ENCODE results near the gene PNPLA8.

DNA sequence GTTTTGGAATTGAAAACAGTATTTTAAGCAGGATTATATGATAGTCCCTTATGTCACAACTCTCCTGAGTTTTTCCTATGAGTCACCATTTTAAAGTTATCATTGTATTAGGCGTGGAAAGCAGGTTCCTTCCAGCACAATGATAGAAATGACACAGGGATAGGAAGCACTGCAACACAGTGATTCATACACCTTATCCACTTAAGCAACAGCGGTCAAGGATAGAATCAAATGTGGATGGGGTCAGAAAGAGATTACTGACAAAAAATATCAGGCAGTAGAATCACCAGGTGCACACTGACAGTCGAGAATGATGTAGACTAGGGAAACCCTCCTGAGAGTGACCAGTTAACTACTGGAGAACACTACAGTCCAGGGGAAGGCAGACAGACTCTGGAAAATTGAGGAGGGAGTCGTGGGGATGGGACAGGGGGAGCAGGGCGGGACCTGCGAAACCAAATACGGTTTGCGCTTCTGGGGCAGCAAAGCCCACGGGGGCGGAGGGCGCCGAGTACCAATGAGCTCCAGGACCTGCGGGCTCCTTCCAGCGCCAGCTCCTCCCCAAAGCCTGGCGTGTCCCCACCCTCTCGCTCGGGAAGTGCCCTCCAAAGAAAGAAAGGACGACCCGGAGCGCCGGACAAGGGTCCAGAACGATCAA, 479 bp downstream of the PNPLA8 start:
- TF ChIP-seq, protein P1, sequence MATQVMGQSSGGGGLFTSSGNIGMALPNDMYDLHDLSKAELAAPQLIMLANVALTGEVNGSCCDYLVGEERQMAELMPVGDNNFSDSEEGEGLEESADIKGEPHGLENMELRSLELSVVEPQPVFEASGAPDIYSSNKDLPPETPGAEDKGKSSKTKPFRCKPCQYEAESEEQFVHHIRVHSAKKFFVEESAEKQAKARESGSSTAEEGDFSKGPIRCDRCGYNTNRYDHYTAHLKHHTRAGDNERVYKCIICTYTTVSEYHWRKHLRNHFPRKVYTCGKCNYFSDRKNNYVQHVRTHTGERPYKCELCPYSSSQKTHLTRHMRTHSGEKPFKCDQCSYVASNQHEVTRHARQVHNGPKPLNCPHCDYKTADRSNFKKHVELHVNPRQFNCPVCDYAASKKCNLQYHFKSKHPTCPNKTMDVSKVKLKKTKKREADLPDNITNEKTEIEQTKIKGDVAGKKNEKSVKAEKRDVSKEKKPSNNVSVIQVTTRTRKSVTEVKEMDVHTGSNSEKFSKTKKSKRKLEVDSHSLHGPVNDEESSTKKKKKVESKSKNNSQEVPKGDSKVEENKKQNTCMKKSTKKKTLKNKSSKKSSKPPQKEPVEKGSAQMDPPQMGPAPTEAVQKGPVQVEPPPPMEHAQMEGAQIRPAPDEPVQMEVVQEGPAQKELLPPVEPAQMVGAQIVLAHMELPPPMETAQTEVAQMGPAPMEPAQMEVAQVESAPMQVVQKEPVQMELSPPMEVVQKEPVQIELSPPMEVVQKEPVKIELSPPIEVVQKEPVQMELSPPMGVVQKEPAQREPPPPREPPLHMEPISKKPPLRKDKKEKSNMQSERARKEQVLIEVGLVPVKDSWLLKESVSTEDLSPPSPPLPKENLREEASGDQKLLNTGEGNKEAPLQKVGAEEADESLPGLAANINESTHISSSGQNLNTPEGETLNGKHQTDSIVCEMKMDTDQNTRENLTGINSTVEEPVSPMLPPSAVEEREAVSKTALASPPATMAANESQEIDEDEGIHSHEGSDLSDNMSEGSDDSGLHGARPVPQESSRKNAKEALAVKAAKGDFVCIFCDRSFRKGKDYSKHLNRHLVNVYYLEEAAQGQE (IDR thresholded peaks at IDR 0.05; ENCODE audit: low read depth), result no peak
- no peak for TF ChIP-seq EP300 (IDR thresholded peaks at IDR 0.05; ENCODE audit: borderline replicate concordance)
- TF ChIP-seq FOXM1 (IDR thresholded peaks at IDR 0.05; ENCODE audit: borderline replicate concordance, low read depth), result no peak
- no peak for TF ChIP-seq EGR1 (IDR thresholded peaks at IDR 0.05)
- no peak for TF ChIP-seq YY1 (IDR thresholded peaks at IDR 0.05; ENCODE audit: low read depth)
- TF ChIP-seq CEBPB (IDR thresholded peaks at IDR 0.05), result no peak
- TF ChIP-seq CREB1 (IDR thresholded peaks at IDR 0.05; ENCODE audit: low read depth), result no peak
- no peak for TF ChIP-seq TEAD4 (IDR thresholded peaks at IDR 0.05)
- TF ChIP-seq RAD21 (IDR thresholded peaks at IDR 0.05; ENCODE audit: low read depth), result no peak
- no peak; the same call in 1 of the 2 replicates for TF ChIP-seq TAF1 (IDR thresholded peaks at IDR 0.05; ENCODE audit: low read depth)
- no peak for TF ChIP-seq NFIC (IDR thresholded peaks at IDR 0.05)
- TF ChIP-seq TCF12 (IDR thresholded peaks at IDR 0.05; ENCODE audit: low read depth), result no peak
- no peak for TF ChIP-seq ZBTB7A (IDR thresholded peaks at IDR 0.05; ENCODE audit: low read depth)
- TF ChIP-seq, protein P2, sequence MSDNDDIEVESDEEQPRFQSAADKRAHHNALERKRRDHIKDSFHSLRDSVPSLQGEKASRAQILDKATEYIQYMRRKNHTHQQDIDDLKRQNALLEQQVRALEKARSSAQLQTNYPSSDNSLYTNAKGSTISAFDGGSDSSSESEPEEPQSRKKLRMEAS (IDR thresholded peaks at IDR 0.05), result no peak

Data from Ishikawa (cell line).